B cell (primary cell): ENCODE data around the gene FAM120B. TPM values are rescaled to one million over a fixed set of nuclear protein-coding genes. Genes with fewer than 3 reads are reported as not detected.

Experiments used
- ATAC-seq: fragments of 200-7000 bp; cut with Tn5 transposase; one replicate; pipeline ENCODE4 v1.10.0; 2021; ENCODE audit warnings: low read depth, mild to moderate bottlenecking, moderate number of reproducible peaks, moderate library complexity
- CTCF ChIA-PET: fragments of 350-600 bp; sonication (Branson Sonifier 250); formaldehyde crosslinking; loops from one replicate; lab custom pipeline; 2021; ENCODE audit warnings: antibody characterized with exemption, inconsistent platforms; lab: Charles Lee
- POLR2A ChIA-PET: fragments of 350-600 bp; sonication (Branson Sonifier 250); formaldehyde crosslinking; loops from one replicate; lab custom pipeline; 2021; ENCODE audit warnings: antibody characterized with exemption; lab: Charles Lee
- DNase-seq: peaks from one replicate; pipeline ENCODE4 v3.0.0; 2013
- H2AFZ ChIP-seq: 2 replicates; pipeline ENCODE4 v1.6.1; 2012; ENCODE audit warnings: mild to moderate bottlenecking, low read depth, low read length; ENCODE audit not compliant: insufficient read depth, poor library complexity, severe bottlenecking
- H3K27ac ChIP-seq, 2 donors: 1 replicate in 1 of 2; 2 replicates in 1 of 2; pipeline ENCODE4 v1.5.1; 2012 to 2013; ENCODE audit warnings: low read length in 2 of 2, mild to moderate bottlenecking in 2 of 2, moderate library complexity in 1 of 2
- H3K27me3 ChIP-seq, 4 experiments: fragments of 200-600 bp in 1 of 4; sonication (generic) in 1 of 4; replicated peaks in 1 of 4; 1 replicate in 2 of 4; 2 replicates in 2 of 4; pipeline versions ENCODE4 v1.6.1 to v1.7.0; 2013 to 2016; ENCODE audit warnings: low read length in 3 of 4, mild to moderate bottlenecking in 2 of 4, mixed read lengths in 1 of 4, moderate library complexity in 1 of 4; ENCODE audit not compliant: insufficient read depth in 4 of 4, control insufficient read depth in 3 of 4; ENCODE audit errors: control extremely low read depth in 1 of 4
- H3K36me3 ChIP-seq, 2 experiments: replicated peaks in 1 of 2; 1 replicate in 1 of 2; 2 replicates in 1 of 2; pipeline versions ENCODE4 v1.6.1 to v1.7.1; 2013; ENCODE audit warnings: low read length in 1 of 2; ENCODE audit not compliant: insufficient read depth in 2 of 2, control insufficient read depth in 1 of 2; ENCODE audit errors: control extremely low read depth in 1 of 2, extremely low read depth in 1 of 2
- H3K4me1 ChIP-seq, 2 donors: fragments of 200-600 bp in 1 of 2; sonication (generic) in 1 of 2; 1 replicate in 1 of 2; 2 replicates in 1 of 2; pipeline versions ENCODE4 v1.5.1 to v1.6.1; 2013 to 2017; ENCODE audit warnings: low read length in 2 of 2; ENCODE audit not compliant: control insufficient read depth in 2 of 2, insufficient read depth in 2 of 2
- H3K4me2 ChIP-seq: replicated peaks from 2 replicates; pipeline ENCODE3; 2012; ENCODE audit warnings: mild to moderate bottlenecking, low read depth, low read length; ENCODE audit not compliant: poor library complexity, severe bottlenecking
- H3K4me3 ChIP-seq, 5 experiments: fragments of 200-600 bp in 1 of 5; sonication (generic) in 1 of 5; 1 replicate in 3 of 5; 2 replicates in 2 of 5; pipeline versions ENCODE4 v1.5.1 to v1.7.0; 2011 to 2016; ENCODE audit warnings: low read length in 4 of 5, mild to moderate bottlenecking in 4 of 5, low read depth in 2 of 5, control low read depth in 1 of 5, moderate library complexity in 1 of 5; ENCODE audit not compliant: insufficient read depth in 1 of 5; ENCODE audit errors: control extremely low read depth in 1 of 5, extremely low read depth in 1 of 5
- H3K79me2 ChIP-seq: fragments of 200-600 bp; sonication (generic); one replicate; pipeline ENCODE4 v1.6.0; 2016; ENCODE audit warnings: low read length; ENCODE audit not compliant: control insufficient read depth, insufficient read depth
- H3K9ac ChIP-seq: fragments of 200-600 bp; sonication (generic); 2 replicates; pipeline ENCODE4 v1.6.1; 2017; ENCODE audit warnings: mild to moderate bottlenecking, low read length, moderate library complexity
- H3K9me3 ChIP-seq, 3 donors: one replicate each; pipeline versions ENCODE4 v1.6.1 to v1.7.1; 2013; ENCODE audit warnings: low read length in 2 of 3; ENCODE audit not compliant: control insufficient read depth in 2 of 3, insufficient read depth in 1 of 3; ENCODE audit errors: control extremely low read depth in 1 of 3
- H4K20me1 ChIP-seq: 2 replicates; pipeline ENCODE4 v1.6.0; 2012; ENCODE audit warnings: mild to moderate bottlenecking, low read length; ENCODE audit not compliant: insufficient read depth, control insufficient read depth, poor library complexity, severe bottlenecking
- H3K27ac Mint-ChIP-seq: one replicate; pipeline ENCODE4 v1.8.0; 2021; ENCODE audit warnings: mixed read lengths
- H3K27me3 Mint-ChIP-seq: one replicate; pipeline ENCODE4 v1.8.0; 2021; ENCODE audit warnings: mixed read lengths
- H3K4me1 Mint-ChIP-seq: one replicate; pipeline ENCODE4 v1.8.0; 2021; ENCODE audit warnings: mixed read lengths
- H3K4me3 Mint-ChIP-seq: one replicate; pipeline ENCODE4 v1.8.0; 2021; ENCODE audit warnings: mixed read lengths
- H3K9me3 Mint-ChIP-seq: one replicate; pipeline ENCODE4 v1.8.0; 2022; ENCODE audit warnings: mixed read lengths; ENCODE audit not compliant: insufficient read depth
- EZH2 ChIP-seq: IDR thresholded peaks from 2 replicates; pipeline ENCODE4 v1.6.1; 2012; ENCODE audit warnings: borderline replicate concordance, low read depth, mild to moderate bottlenecking, moderate library complexity, low read length; ENCODE audit not compliant: insufficient read depth, poor library complexity, severe bottlenecking
- WGBS: methylation state at CpG from one replicate; pipeline ENCODE4 v1.1.5; 2013; ENCODE audit warnings: missing lambda C conversion rate; ENCODE audit not compliant: insufficient coverage; 5-methylcytosine and 5-hydroxymethylcytosine counted together
- intact Hi-C: fragments of 100-400 bp; cut with micrococcal nuclease; formaldehyde crosslinking; loops from one replicate; pipeline ENCODE4 v1.10.0; 2022
- polyA plus RNA-seq: library from polyadenylated mRNA; depleted of rRNA; stranded (reverse); fragments of >200 nt; gene quantifications from 2 replicates; pipeline ENCODE4 v1.2.3, GENCODE V29; 2012
- total RNA-seq, 2 donors: library from RNA; stranded (reverse); fragments of 120-200 nt in 1 of 2; gene quantifications; 1 replicate in 1 of 2; 2 replicates in 1 of 2; pipeline versions ENCODE4 v1.2.3 to v1.2.4, GENCODE V29; 2013 to 2022
- TF ChIP-seq, protein P1 (sequence below): fragments of 200-600 bp; IDR thresholded peaks from one replicate; pipeline ENCODE4 v1.8.0; 2022; ENCODE audit warnings: antibody characterized with exemption, mild to moderate bottlenecking

The FAM120B gene
- total and polyA plus RNA-seq, 2 donors (not counting 1 experiment from before 2014, with no cell fraction given): 12.5 to 51.7 TPM

DNA sequence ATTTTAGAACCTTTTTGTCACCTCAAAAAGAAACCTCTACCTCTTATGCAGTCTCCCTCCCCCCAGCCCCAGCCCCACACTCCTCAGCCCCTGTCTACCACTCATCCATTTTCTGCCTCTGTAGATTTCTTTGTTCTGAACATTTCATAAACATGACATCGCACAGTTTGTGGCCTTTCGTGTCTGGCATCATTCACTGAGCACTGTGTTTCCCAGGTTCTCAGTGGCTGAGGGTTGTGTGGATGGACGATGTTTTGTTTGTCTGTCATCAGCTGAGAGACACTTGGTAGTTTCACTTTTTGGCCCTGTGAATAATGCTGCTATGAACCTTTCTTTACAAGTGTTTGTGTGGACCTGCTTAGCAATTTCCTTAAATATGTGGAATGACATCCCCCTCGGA is 64.5 kb downstream of the FAM120B start:
- ChIA-PET CTCF (no interaction called here), POLR2A (no interaction called here)
- H3K27ac ChIP-seq: no peak overlapping the region
- H3K79me2 ChIP-seq: no peaks in the 10 kb centered on the region
- no peak overlapping the region for H3K4me2 ChIP-seq
- H3K9me3 Mint-ChIP-seq: no peaks in the 10 kb centered on the region
- no peaks in the 10 kb centered on the region for H4K20me1 ChIP-seq
- WGBS: 90% methylated on average over 4 of the region's 4 CpGs
- H3K27me3 Mint-ChIP-seq: no peaks in the 10 kb centered on the region
- H3K27me3 ChIP-seq: no peaks in the 10 kb centered on the region
- H3K27ac Mint-ChIP-seq: no peak overlapping the region
- DNase-seq: no peak
- no peaks in the 10 kb centered on the region for H3K9me3 ChIP-seq
- no peak for ATAC-seq
- H3K36me3 ChIP-seq: peaks cover 0 to 28% of the 10 kb centered on the region in 2 experiments
- H3K4me1 Mint-ChIP-seq: peaks cover 9% of the 10 kb centered on the region
- H3K4me3 Mint-ChIP-seq: no peak overlapping the region
- H2AFZ ChIP-seq: no peak overlapping the region
- H3K9ac ChIP-seq: no peak overlapping the region
- intact Hi-C loops: no loop called here
- no peak overlapping the region for H3K4me3 ChIP-seq
- no peaks in the 10 kb centered on the region for H3K4me1 ChIP-seq
- TF ChIP-seq, protein P1, sequence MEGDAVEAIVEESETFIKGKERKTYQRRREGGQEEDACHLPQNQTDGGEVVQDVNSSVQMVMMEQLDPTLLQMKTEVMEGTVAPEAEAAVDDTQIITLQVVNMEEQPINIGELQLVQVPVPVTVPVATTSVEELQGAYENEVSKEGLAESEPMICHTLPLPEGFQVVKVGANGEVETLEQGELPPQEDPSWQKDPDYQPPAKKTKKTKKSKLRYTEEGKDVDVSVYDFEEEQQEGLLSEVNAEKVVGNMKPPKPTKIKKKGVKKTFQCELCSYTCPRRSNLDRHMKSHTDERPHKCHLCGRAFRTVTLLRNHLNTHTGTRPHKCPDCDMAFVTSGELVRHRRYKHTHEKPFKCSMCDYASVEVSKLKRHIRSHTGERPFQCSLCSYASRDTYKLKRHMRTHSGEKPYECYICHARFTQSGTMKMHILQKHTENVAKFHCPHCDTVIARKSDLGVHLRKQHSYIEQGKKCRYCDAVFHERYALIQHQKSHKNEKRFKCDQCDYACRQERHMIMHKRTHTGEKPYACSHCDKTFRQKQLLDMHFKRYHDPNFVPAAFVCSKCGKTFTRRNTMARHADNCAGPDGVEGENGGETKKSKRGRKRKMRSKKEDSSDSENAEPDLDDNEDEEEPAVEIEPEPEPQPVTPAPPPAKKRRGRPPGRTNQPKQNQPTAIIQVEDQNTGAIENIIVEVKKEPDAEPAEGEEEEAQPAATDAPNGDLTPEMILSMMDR: no peak
- no peak for TF ChIP-seq EZH2

DNA sequence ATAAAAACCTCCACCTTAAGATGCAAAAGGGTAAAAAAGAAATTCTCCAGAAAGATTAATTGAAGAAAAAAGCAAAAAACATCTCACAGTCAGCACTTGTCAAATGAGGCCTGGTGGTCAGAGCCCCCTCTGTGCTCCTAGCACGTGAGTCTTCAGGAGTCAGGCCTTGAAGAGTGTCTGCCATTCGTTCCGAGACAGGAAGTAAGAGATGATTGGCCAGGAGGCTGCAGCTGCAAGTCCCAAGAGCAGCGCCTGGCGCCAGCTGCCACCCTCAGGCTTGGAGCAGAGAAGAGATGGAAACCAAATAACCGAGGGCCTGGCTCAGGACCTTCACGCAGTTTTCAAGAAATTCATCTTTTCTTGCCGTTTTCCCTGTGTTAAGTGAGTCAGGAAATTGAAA is 65.0 kb downstream of the FAM120B start:
- H3K27ac Mint-ChIP-seq: no peak overlapping the region

More for the DNA sequence above, 65.0 kb downstream of the FAM120B start:
- Histone ChIP-seq H2AFZ (no peak overlapping the region), H3K9ac (no peak overlapping the region), H3K4me2 (no peak overlapping the region), H3K36me3 (peaks cover 0 to 27% of the 10 kb centered on the region in 2 experiments), H3K4me3 (no peak overlapping the region), H3K27me3 (no peaks in the 10 kb centered on the region), H3K4me1 (peaks cover 0 to 3% of the 10 kb centered on the region in 2 donors), H3K27ac (no peak overlapping the region), H3K79me2 (no peaks in the 10 kb centered on the region), H4K20me1 (no peaks in the 10 kb centered on the region), H3K9me3 (no peaks in the 10 kb centered on the region)
- ATAC-seq: no peak
- H3K27me3 Mint-ChIP-seq: no peaks in the 10 kb centered on the region
- ChIA-PET CTCF (no interaction called here), POLR2A (no interaction called here)
- no peak for DNase-seq
- WGBS: 94% methylated on average over 6 of the region's 8 CpGs
- no peaks in the 10 kb centered on the region for H3K9me3 Mint-ChIP-seq
- H3K4me3 Mint-ChIP-seq: no peak overlapping the region
- TF ChIP-seq EZH2: no peak
- TF ChIP-seq, protein P1: no peak
- intact Hi-C loops: no loop called here
- peaks cover 14% of the 10 kb centered on the region for H3K4me1 Mint-ChIP-seq
